LNCAP (cell line): Measurements from ENCODE around the gene CATSPERE.

Source experiments
- CTCF ChIP-seq: fragments of 450-650 bp; IDR thresholded peaks from 2 replicates; pipeline ENCODE4 v1.5.1; 2017; ENCODE audit warnings: mild to moderate bottlenecking

The CATSPERE gene

DNA sequence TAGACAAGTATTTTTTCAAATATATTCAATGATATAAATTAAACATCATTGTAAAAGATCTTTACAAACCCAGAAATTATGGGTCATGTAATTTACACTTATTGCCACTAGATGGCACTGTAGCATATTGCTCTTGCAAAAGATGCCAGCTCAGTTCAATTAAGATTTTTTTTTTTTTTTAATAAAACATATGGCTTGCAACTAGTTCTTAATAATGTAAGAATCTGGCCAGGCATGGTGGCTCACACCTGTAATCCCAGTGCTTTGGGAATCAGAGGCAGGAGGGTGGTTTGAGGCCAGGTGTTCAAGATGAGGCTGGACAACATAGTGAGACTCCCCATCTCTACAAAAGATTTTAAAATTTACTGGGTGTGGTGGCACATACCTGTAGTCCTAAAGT, 142.4 kb downstream of the CATSPERE start:
- TF ChIP-seq CTCF = peak; percentile 84

- TF ChIP-seq CTCF = no peak
Measured at GRCh38 chr1:244605835-244606370, 144.8 kb downstream of the CATSPERE start.

GRCh38 chr1:244614113-244614836, 153.2 kb downstream of the CATSPERE start:
- TF ChIP-seq CTCF = no peak

DNA sequence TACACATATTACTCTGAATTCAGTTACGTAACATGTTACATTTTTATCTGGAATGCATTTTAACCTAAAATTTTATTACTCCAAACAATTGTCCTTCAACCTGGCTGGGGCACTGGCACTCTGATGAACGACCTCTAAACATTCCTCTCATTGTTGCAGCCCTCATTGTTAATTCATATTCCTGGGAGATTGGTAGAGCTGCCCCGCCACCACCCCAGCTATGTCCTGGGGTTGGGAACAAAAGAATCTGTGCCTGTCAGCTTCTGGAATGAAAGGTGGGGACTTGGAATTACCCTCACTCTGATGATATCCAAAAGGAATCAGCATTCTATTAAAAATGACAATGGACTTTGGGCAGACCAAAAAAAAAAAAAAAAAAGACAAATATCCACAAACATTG, 153.8 kb downstream of the CATSPERE start:
- no peak for TF ChIP-seq CTCF

DNA sequence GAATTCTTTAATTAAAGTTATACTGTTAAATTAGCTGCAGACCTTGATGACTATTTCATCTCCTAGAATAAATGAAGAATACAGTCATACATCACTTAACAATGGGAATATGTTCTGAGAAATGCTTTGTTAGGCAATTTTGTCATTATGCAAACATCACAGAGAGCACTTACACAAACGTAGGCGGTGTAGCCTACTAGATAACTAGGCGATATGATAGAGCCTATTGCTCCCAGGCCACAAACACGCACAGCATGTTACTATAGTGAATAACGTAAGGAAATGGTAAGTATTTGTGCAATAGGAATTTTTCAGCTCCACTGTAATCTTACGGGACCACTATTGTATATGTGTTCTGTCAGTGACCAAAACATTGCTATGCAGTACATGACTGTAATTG, 154.2 kb downstream of the CATSPERE start:
- TF ChIP-seq CTCF = no peak

DNA sequence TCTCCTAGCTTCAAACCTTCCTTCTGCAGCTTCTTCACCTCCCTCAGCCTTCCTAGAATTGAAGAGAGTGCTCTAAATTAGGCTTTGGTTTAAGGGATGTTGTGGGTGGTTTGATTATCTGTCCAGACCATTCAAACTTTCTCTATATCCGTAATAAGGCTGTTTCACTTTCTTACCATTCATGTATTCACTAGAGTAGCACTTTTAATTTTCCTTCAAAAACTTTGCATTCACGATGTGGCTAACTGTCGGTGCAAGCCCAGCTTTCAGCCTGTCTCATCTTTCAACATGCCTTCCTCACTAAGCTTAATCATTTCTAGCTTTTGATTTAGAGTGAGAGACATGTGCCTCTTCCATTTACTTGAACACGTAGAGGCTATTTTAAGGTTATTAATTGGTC, 165.6 kb downstream of the CATSPERE start:
- TF ChIP-seq CTCF = no peak

DNA sequence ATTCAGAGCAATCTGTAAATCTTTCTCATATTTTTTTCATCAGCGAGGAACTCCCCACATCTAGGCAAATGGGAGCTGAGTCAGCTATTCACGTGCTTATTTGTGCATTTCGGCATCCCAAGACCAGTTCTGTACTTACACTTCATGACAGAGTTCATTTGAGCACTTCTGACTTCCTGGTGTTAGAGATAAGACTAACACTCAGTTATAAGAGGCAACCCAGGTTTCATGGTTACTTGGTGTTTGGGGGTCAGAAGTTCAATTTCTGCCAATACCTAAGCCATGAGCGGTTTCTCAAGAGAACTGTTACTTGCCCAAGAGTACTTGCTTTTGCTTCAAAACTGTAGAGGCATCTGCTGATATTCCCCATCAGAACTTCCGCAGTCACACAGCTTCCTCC, 167.7 kb downstream of the CATSPERE start:
- no peak for TF ChIP-seq CTCF

- TF ChIP-seq CTCF = no peak
Measured at GRCh38 chr1:244633140-244633539, 172.1 kb downstream of the CATSPERE start.
